Measurements from ENCODE around the gene PGGHG.
"Not testable (repeated sequence)": the region's sequence is repeated elsewhere in the genome, so short reads cannot be mapped to it uniquely, and the experiment has no call there.

PGGHG gene

DNA sequence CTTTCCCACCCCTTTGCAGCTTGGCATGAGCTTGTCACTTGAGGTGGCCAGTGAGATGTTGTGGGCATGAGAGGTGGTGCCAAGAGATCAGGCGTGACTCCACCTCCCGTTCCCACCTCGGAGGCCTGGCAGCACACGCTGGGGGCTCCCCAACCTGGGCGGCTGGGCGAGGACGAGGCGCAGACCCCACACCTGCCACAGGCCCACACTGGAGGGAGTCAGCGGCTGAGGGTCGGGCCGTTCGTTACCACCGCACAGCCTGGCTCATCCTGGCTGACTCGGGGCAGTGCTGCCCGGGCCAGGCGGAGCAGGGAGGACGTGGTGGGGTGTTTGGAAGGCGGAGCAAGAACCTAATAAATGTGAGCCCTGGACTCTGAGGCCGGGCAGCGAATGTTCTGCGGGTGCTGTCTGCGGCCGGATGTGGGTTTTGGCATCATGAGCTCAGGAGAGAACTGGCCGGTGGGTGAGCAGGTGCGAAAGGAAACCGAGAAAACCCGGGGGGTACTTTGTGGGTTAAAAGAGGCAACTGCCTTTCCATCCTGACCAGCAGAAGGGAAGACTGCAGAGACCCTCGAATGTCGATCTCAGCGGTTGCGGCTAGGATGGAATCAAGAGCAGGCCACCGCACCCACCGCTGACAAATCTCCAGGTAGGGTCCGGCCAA, 41.9 kb downstream of the PGGHG start:
- Mint-ChIP-seq H3K4me3 (peak overlapping the region; percentile 23), H3K4me1 (peaks cover 76% of the 10 kb centered on the region), H3K36me3 (ENCODE audit: low read depth) (no peaks in the 10 kb centered on the region), H3K27me3 (peaks cover 2% of the 10 kb centered on the region), H3K27ac (peak overlapping the region; percentile 75), H3K9me3 (no peaks in the 10 kb centered on the region)
- ATAC-seq (no peak), DNase-seq (peak; percentile 55)

DNA sequence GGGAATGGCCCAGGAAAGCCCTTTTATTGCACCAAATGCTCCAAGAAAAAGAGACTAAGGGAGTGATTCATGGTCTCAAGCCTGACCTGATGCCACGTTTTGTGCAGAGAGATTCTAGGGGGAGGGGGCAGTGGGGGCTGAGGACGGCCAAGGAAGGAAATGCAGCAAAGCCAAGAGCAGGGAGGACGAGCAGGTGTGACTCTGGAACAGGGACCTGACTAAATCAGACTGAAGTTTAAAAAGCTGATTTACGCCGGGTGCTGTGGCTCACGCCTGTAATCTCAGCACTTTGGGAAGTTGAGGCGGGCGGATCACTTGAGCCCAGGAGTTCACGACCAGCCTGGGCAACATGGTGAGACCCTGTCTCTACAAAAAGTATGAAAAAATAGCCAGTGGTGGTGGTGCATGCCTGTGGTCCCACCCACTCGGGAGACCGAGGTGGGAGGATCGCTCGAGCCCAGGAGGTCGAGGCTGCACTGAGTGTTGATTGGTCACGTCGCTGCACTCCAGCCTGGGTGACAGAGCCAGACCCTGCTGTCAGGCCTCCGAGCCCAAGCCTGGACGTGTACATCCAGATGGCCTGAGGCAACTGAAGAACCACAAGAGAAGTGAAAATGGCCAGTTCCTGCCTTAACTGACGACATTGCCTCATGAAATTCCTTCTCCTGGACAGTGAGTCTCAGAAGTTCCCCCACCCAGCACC, 42.6 kb downstream of the PGGHG start:
- peaks cover 76% of the 10 kb centered on the region for H3K4me1 Mint-ChIP-seq
- DNase-seq = no peak
- no peak for ATAC-seq
- H3K36me3 Mint-ChIP-seq (ENCODE audit: low read depth) = no peaks in the 10 kb centered on the region
- H3K27me3 Mint-ChIP-seq = peaks cover 2% of the 10 kb centered on the region
- H3K4me3 Mint-ChIP-seq = peak overlapping the region; percentile 23
- no peaks in the 10 kb centered on the region for H3K9me3 Mint-ChIP-seq
- peak overlapping the region; percentile 75 for H3K27ac Mint-ChIP-seq

DNA sequence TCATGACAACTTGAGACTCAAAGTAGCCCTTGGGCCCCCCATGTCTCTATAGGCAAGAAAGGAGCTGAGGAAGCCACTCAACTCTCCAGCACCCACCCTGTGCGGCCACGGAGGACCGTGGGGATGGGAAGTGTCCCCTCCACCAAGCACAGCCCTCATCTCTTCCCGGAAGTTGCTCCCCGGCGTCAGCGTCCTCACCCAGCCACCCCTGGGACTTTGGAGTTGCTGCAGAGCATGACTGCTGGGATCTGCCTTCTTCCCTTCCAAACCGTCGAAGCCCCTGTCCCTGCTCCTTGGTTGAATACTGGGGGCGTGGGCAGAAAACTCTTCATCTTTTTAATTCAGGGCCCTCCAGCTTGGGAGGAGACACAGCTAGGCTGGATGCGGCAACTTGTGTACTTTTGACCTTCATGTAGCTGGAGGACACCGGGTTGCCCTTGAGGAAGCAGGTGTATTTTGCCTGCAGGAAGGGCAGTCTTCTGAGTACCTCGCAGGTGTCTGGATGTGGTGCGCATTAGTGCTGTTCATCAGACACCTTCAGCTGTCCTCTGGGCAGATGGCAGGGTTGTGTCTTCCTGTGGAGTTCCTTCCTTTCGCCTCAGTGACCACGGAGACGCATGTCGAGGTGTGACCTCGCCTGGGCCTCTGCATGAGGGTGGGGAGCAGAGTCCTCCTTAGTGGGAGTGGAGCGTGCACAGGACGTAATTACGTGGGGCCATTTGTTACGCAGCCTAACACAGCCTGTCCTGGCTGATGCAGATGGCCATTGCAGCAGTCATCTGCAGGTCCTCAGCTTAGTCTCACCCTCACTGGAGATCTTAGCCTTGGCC, 43.9 kb downstream of the PGGHG start:
- ATAC-seq (no peak), DNase-seq (no peak)
- Mint-ChIP-seq H3K4me3 (no peak overlapping the region), H3K27ac (no peak overlapping the region), H3K27me3 (peaks cover 2% of the 10 kb centered on the region), H3K9me3 (no peaks in the 10 kb centered on the region), H3K36me3 (ENCODE audit: low read depth) (no peaks in the 10 kb centered on the region), H3K4me1 (peaks cover 68% of the 10 kb centered on the region)

DNA sequence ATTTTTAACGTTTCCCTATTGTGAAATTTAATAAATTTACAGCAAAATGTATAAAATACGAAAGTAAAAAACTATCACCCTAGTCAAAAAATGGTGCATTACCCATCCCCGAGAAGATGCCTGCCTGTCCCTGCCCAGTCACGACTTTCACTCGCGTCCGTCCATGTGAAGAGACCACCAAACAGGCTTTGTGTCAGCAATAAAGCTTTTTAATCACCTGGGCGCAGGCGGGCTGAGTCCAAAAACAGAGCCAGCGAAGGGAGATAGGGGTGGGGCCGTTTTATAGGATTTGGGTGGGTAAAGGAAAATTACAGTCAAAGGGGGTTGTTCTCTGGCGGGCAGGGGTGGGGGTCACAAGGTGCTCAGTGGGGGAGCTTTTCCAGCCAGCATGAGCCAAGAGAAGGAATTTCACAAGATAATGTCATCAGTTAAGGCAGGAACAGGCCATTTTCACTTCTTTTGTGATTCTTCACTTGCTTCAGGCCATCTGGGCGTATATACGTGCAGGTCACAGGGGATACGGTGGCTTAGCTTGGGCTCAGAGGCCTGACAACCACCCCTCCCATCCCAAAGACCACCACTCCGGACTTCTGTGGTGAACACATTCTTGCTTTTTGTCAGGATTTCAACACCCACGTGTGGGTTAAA, 44.8 kb downstream of the PGGHG start:
- ATAC-seq; H3K27me3 Mint-ChIP-seq; H3K27ac Mint-ChIP-seq; H3K9me3 Mint-ChIP-seq; H3K4me3 Mint-ChIP-seq; DNase-seq; H3K36me3 Mint-ChIP-seq (ENCODE audit: low read depth): not testable (repeated sequence)
- peaks cover 64% of the 10 kb centered on the region for H3K4me1 Mint-ChIP-seq

DNA sequence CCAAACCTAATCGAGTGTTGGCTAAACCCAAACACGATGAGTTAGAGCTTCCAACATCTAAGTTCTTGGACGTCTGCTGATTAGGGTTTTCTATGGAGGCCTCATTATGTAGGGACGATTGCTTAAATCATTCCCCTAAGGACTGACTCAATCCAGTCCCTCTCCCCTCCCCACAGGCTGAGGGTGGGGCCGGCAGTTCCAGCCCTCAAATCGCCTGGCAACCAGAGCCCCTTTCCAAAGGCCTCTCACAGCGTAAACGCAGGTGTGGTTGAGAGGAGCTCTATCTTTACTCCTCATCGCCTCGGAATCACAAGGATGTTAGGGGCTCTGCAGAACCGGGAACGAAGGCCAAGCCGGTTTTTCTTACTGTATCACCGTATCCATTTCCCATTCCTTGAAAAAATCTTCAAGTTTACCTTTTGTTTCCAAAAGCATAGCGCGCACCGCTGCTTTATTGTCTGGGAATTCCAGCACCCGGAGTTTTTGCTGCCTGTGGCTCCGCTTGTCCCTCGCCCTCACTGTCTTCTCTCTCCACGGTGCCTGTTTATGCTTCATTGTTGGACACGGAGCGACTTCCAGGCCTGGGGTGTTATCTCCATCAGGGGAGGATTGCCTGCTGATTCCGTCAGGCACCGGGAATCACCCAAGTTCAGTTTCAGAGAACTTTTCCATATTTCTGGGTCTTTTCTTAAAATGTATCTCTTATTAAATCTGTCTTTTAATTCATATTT, 45.5 kb downstream of the PGGHG start:
- Mint-ChIP-seq H3K9me3 (no peaks in the 10 kb centered on the region), H3K27me3 (peaks cover 2% of the 10 kb centered on the region), H3K4me1 (peaks cover 57% of the 10 kb centered on the region), H3K27ac (no peak overlapping the region), H3K36me3 (ENCODE audit: low read depth) (no peaks in the 10 kb centered on the region), H3K4me3 (no peak overlapping the region)
- no peak for DNase-seq
- ATAC-seq = no peak

DNA sequence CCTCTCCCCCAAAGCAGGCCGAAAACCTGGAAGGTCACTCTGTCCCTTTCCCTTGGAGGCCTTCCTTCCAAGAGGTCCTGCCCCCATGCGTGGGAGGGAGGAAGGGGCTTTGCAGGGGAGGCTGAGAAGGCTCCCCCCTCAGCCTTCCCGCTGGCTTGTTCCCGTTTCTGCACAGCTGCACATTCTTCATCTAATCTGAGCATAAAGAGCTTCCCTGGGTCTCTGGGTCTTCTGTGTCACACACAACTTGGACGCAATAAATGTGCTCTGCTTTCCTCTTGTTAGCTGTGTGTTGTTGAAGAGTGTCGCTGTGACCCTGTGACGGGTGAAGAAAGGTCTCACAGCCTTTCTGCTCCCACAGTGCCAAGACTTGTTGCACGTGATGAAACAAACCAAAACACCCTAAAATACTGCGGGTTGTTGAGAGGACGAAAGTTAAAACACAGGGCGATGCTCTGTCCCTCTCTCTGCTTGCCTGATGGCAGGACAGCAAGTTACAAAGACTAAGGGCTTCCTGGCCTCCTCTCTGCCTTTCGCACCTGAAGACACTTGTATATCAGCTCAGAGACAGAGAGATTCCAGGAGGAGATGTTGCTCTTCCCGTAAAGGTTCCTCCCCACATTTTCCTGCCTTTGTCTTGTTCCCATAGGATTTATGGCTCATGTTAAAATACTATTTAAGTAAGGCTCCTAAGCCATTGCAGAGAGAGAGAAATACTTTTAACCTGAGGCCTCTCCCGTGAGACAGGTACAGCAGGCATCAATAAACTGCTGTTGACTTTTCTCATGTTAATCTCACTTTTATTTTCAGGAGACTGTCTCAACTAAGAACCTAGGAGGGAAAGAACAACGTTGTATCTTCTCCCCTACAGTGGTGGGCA, 47.1 kb downstream of the PGGHG start:
- H3K27me3 Mint-ChIP-seq = no peaks in the 10 kb centered on the region
- no peak overlapping the region for H3K4me3 Mint-ChIP-seq
- ATAC-seq (no peak), DNase-seq (no peak)
- H3K36me3 Mint-ChIP-seq (ENCODE audit: low read depth) = no peaks in the 10 kb centered on the region
- peaks cover 49% of the 10 kb centered on the region for H3K4me1 Mint-ChIP-seq
- no peak overlapping the region for H3K27ac Mint-ChIP-seq
- H3K9me3 Mint-ChIP-seq = no peaks in the 10 kb centered on the region

DNA sequence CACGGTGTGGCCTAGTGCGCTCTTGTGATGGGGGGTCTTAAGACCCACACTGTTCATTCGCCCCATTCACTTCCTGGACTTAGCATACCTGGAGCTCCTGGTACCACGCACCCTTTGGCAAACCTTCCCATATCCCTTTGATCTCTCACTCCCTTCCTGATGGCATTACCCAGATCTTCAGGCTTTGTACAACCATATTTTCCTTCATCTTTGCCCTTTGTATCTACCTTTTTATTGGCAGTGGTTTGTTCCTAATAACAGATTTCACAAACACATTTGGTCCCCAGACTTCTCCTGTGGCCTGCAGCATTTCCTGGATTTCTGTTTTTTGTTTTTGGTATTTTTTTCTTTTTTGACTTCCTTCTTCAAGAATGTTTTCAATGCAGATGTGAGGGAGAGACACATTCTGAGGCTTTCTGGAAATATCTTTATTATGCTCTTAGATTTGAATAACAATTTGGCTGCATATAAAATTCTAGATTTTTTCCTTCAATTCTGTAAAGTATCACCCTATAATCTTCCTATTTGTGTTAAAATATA, 47.8 kb downstream of the PGGHG start:
- H3K36me3 Mint-ChIP-seq (ENCODE audit: low read depth) = no peaks in the 10 kb centered on the region
- H3K4me3 Mint-ChIP-seq = no peak overlapping the region
- H3K27me3 Mint-ChIP-seq = no peaks in the 10 kb centered on the region
- no peak for ATAC-seq
- H3K4me1 Mint-ChIP-seq = peaks cover 49% of the 10 kb centered on the region
- H3K27ac Mint-ChIP-seq = no peak overlapping the region
- H3K9me3 Mint-ChIP-seq = no peaks in the 10 kb centered on the region
- DNase-seq = no peak

DNA sequence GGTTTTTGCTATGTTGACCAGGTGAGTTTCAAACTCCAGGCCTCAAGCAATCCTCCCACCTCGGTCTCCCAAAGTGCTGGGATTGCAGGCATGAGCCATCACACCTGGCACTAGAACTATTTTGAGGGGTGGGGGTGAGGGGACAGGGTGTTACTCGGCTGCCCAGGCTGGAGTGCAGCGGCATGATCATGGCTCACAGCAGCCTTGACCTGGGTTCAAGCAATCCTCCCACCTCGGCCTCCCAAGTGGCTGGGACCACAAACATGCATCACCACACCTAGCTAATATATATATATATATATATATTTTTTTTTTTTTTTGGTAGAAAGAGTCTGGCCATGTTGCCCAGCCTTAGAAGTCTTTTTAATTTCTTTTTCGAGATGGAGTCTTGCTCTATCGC, 48.8 kb downstream of the PGGHG start:
- H3K36me3 Mint-ChIP-seq (ENCODE audit: low read depth) = no peaks in the 10 kb centered on the region
- peaks cover 43% of the 10 kb centered on the region for H3K4me1 Mint-ChIP-seq
- H3K27me3 Mint-ChIP-seq = no peaks in the 10 kb centered on the region
- no peak for ATAC-seq
- no peak overlapping the region for H3K27ac Mint-ChIP-seq
- H3K4me3 Mint-ChIP-seq = no peak overlapping the region
- DNase-seq = no peak
- H3K9me3 Mint-ChIP-seq = no peaks in the 10 kb centered on the region

DNA sequence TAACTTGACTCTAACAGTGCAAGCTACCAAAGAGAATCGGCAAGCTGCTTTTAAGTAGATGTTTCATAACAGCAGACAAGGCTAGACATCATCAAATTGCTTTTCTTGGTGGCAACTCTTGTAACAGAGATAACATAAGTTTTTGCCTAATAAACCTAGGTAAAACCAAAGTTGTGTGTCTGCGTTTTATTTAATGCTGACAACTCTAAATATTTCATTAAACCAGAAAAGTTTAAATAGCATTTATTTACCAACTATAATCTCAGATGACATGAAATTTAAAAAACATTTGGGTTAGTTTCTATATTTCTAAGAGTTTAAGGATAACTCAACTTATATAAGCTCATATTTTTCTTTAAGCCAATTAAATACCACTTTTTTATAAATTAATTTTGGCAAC, 51.0 kb downstream of the PGGHG start:
- ATAC-seq (no peak), DNase-seq (no peak)
- Mint-ChIP-seq H3K36me3 (ENCODE audit: low read depth) (no peaks in the 10 kb centered on the region), H3K27ac (no peak overlapping the region), H3K4me3 (no peak overlapping the region), H3K27me3 (no peaks in the 10 kb centered on the region), H3K4me1 (peaks cover 37% of the 10 kb centered on the region), H3K9me3 (no peaks in the 10 kb centered on the region)

DNA sequence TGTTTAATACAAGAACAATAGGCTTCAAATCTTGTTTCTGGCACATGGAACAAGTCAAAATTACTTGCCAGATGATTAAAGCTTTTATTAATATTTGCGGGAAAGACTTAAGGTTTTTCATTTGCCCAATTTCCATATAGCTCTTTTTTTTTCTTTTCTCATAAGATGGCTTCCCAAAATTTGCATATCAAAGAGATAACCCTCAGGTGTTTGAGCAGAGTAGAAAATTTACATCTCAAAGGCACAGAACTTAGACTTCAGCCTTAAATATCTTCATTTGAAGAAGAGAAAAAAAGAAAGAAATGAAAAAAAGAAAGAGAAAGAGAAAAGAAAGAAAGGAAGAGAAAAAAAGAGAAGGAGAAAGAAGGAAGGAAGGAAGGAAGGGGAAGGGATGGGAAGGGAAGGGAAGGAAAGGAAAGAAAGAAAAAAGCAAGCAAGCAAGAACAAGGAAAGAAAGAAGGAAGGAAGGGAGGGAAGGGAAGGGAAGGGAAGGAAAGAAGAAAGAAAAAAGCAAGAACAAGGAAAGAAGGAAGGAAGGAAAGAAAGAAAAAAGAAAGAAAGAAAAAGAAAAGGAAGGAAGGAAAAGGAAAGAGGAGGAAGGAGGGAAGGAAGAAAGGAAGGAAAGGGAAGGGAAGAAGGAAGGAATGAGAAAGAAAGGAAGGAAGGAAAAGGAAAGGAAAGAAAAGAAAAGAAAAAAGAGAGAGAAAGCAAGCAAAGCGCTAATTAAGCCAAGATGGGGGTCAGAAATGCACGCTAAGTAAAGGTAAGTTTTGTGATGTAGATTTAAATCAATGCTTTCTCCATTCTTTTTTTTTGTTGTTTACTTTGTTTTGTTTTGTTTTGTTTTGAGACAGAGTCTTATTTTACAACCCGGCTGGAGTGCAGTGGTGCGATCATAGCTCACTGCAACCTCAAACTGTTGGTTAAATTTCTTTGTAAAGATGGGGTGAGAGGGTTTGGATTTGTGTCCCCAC, 51.9 kb downstream of the PGGHG start:
- no peak for ATAC-seq
- no peak for DNase-seq
- Mint-ChIP-seq H3K4me1 (peaks cover 31% of the 10 kb centered on the region), H3K9me3 (no peaks in the 10 kb centered on the region), H3K27me3 (no peaks in the 10 kb centered on the region), H3K27ac (no peak overlapping the region), H3K4me3 (no peak overlapping the region), H3K36me3 (ENCODE audit: low read depth) (no peaks in the 10 kb centered on the region)

DNA sequence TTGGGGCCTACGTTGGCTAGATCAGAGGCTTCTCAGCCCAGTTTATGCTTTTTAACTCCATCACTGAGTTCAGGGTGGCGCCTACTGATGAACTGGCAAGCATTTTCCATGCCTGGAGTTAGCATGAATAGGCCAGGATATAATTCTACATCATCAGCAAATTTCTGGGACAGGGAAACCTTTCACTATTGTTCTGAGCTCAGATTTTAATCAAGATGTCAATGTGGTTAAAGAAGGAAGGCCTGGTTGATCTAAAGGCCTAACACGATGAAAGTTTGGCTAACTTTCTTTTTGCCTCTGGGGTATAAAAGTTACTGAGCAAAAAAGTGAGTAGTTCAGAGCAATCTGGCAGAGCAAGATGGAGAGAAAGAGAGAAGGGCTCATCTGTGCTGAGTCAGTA, 53.4 kb downstream of the PGGHG start:
- DNase-seq = no peak
- no peaks in the 10 kb centered on the region for H3K9me3 Mint-ChIP-seq

DNA sequence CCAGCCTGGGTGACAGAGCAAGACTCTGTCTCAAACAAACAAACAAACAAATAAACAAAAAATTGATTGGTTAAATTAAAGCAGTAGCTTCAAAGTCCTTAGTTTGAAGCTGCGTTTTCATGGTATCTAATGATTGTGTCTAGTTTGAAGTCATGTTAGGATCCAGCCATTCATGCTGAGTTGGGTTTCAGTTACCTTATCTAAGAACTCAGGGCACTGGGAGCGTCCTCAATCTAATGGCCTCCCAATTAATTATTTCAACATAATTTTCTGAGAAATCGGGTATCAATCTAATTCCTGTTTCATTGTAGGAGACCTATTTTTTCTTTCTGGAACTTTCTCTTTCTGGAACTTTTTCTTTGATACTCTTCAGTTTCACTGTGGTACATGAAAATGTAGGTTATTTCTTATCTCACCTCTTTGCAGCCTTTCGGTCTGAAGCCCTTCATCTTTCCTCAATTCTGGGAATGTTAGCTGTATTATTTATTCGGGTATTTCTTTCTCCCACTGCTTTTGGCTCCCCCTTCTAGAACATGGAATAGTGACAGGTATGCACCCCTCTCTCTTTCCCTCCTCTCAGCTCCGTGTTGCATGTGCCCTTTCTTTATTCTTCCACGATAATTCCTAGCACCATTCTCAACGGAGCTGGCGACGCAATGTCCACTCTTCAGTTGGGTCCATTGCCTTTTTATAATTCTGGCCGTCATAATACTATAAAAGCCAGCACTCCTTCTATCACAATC, 56.1 kb downstream of the PGGHG start:
- H3K36me3 Mint-ChIP-seq (ENCODE audit: low read depth) = no peaks in the 10 kb centered on the region
- H3K27ac Mint-ChIP-seq = no peak overlapping the region
- H3K27me3 Mint-ChIP-seq = no peaks in the 10 kb centered on the region
- no peaks in the 10 kb centered on the region for H3K9me3 Mint-ChIP-seq
- DNase-seq (no peak), ATAC-seq (no peak)
- H3K4me3 Mint-ChIP-seq = no peak overlapping the region
- H3K4me1 Mint-ChIP-seq = peaks cover 18% of the 10 kb centered on the region

More for the DNA sequence above, 53.4 kb downstream of the PGGHG start:
- no peaks in the 10 kb centered on the region for H3K36me3 Mint-ChIP-seq (ENCODE audit: low read depth)
- ATAC-seq = no peak
- H3K4me3 Mint-ChIP-seq = no peak overlapping the region
- H3K27me3 Mint-ChIP-seq = no peaks in the 10 kb centered on the region
- peaks cover 20% of the 10 kb centered on the region for H3K4me1 Mint-ChIP-seq
- no peak overlapping the region for H3K27ac Mint-ChIP-seq

Data from activated naive CD8-positive, alpha-beta T cell treated with anti-CD3 and anti-CD28 coated beads, Interleukin-2, amount 50 U/mL, for 24 hours (primary cell).